Suprapubic skin (tissue), 4 donors: ENCODE results near the gene CCDC196. TPM values are rescaled to one million over a fixed set of nuclear protein-coding genes. Genes with fewer than 3 reads are reported as not detected.

ENCODE experiments used
- DNase-seq, 2 donors: peaks; one replicate each; pipeline ENCODE4 v3.0.0-alpha.2; 2019; ENCODE audit warnings: low spot score in 2 of 2
- H3K27ac ChIP-seq: fragments of 200-600 bp; sonication (generic); one replicate; pipeline ENCODE4 v1.5.1; 2019
- H3K27me3 ChIP-seq: fragments of 200-600 bp; sonication (generic); one replicate; pipeline ENCODE4 v1.5.1; 2019
- H3K36me3 ChIP-seq: fragments of 200-600 bp; sonication (generic); one replicate; pipeline ENCODE4 v1.5.1; 2019
- H3K4me1 ChIP-seq: fragments of 200-600 bp; sonication (generic); one replicate; pipeline ENCODE4 v1.5.1; 2019
- H3K4me3 ChIP-seq: fragments of 200-600 bp; sonication (generic); one replicate; pipeline ENCODE4 v1.5.1; 2019; ENCODE audit warnings: mild to moderate bottlenecking
- H3K9me3 ChIP-seq: fragments of 200-600 bp; sonication (generic); one replicate; pipeline ENCODE4 v1.5.1; 2019
- CTCF ChIP-seq, 2 donors: fragments of 200-600 bp in 1 of 2; fragments of 450-650 bp in 1 of 2; sonication (generic) in 1 of 2; IDR thresholded peaks; one replicate each; pipeline ENCODE4 v1.5.1; 2016 to 2019; ENCODE audit warnings: antibody characterized with exemption in 2 of 2, mild to moderate bottlenecking in 1 of 2, moderate library complexity in 1 of 2
- EP300 ChIP-seq: sonication (generic); formaldehyde crosslinking; IDR thresholded peaks from one replicate; pipeline ENCODE4 v1.6.1; 2017; ENCODE audit warnings: antibody characterized with exemption
- POLR2A ChIP-seq, 2 donors: fragments of 450-650 bp; IDR thresholded peaks; one replicate each; pipeline ENCODE4 v1.6.1; 2017; ENCODE audit warnings: antibody characterized with exemption in 2 of 2, mild to moderate bottlenecking in 2 of 2, moderate library complexity in 2 of 2
- POLR2AphosphoS5 ChIP-seq, 3 donors: sonication (generic); formaldehyde crosslinking; IDR thresholded peaks; one replicate each; pipeline ENCODE4 v1.6.1; 2017; ENCODE audit warnings: antibody characterized with exemption in 3 of 3
- WGBS: methylation state at CpG from one replicate; pipeline ENCODE4 v1.1.5; 2018; 5-methylcytosine and 5-hydroxymethylcytosine counted together
- total RNA-seq, 4 donors: library from RNA; depleted of rRNA; stranded (reverse); fragments of >200 nt; gene quantifications; one replicate each; pipeline ENCODE4 v1.1.0, GENCODE V29; 2016

CCDC196 gene
- total RNA-seq, 4 donors from 2014 or later, result not detected

- no peak for DNase-seq
- no peak for TF ChIP-seq POLR2A (IDR thresholded peaks at IDR 0.05)
- TF ChIP-seq CTCF (IDR thresholded peaks at IDR 0.05), result no peak
- no peak for TF ChIP-seq POLR2AphosphoS5 (IDR thresholded peaks at IDR 0.05)
- TF ChIP-seq EP300, result no peak
- Histone ChIP-seq H3K9me3 (no peaks in the 10 kb centered on the region), H3K27me3 (no peaks in the 10 kb centered on the region), H3K27ac (no peak overlapping the region), H3K4me1 (peaks cover 6% of the 10 kb centered on the region), H3K4me3 (no peak overlapping the region), H3K36me3 (no peaks in the 10 kb centered on the region)
Measured at GRCh38 chr14:66445936-66446335, 40.2 kb upstream of the CCDC196 start.

- no peaks in the 10 kb centered on the region for H3K36me3 ChIP-seq
- no peak overlapping the region for H3K4me3 ChIP-seq
- 47% methylated on average over 3 of the region's 3 CpGs for WGBS
- H3K27me3 ChIP-seq, result no peaks in the 10 kb centered on the region
- no peaks in the 10 kb centered on the region for H3K9me3 ChIP-seq
- no peak overlapping the region for H3K27ac ChIP-seq
- TF ChIP-seq POLR2A (IDR thresholded peaks at IDR 0.05), result no peak
- no peak for TF ChIP-seq EP300
- TF ChIP-seq POLR2AphosphoS5 (IDR thresholded peaks at IDR 0.05), result no peak
- TF ChIP-seq CTCF (IDR thresholded peaks at IDR 0.05), result no peak
- no peaks in the 10 kb centered on the region for H3K4me1 ChIP-seq
- no peak for DNase-seq
Measured at GRCh38 chr14:66453469-66453868, 32.7 kb upstream of the CCDC196 start.

GRCh38 chr14:66459603-66460002 lies 26.6 kb upstream of the CCDC196 start:
- Histone ChIP-seq H3K36me3 (no peaks in the 10 kb centered on the region), H3K9me3 (no peaks in the 10 kb centered on the region), H3K4me1 (no peaks in the 10 kb centered on the region), H3K27ac (no peak overlapping the region), H3K27me3 (no peaks in the 10 kb centered on the region), H3K4me3 (no peak overlapping the region)
- no peak for DNase-seq
- TF ChIP-seq CTCF (IDR thresholded peaks at IDR 0.05) (no peak), EP300 (no peak), POLR2AphosphoS5 (IDR thresholded peaks at IDR 0.05) (no peak)

GRCh38 chr14:66464261-66464660 lies 21.9 kb upstream of the CCDC196 start:
- no peak for DNase-seq
- no peaks in the 10 kb centered on the region for H3K27me3 ChIP-seq
- H3K36me3 ChIP-seq, result no peaks in the 10 kb centered on the region
- WGBS, result 95% methylated on average over 3 of the region's 3 CpGs
- no peaks in the 10 kb centered on the region for H3K4me1 ChIP-seq
- no peaks in the 10 kb centered on the region for H3K9me3 ChIP-seq
- H3K4me3 ChIP-seq, result no peak overlapping the region
- no peak overlapping the region for H3K27ac ChIP-seq
- no peak for TF ChIP-seq EP300
- TF ChIP-seq POLR2A (IDR thresholded peaks at IDR 0.05), result no peak
- TF ChIP-seq POLR2AphosphoS5 (IDR thresholded peaks at IDR 0.05), result no peak
- TF ChIP-seq CTCF (IDR thresholded peaks at IDR 0.05), result no peak

GRCh38 chr14:66468778-66469367 lies 17.3 kb upstream of the CCDC196 start:
- Histone ChIP-seq H3K36me3 (no peaks in the 10 kb centered on the region), H3K4me3 (no peak overlapping the region), H3K4me1 (no peaks in the 10 kb centered on the region), H3K27me3 (no peaks in the 10 kb centered on the region), H3K9me3 (peaks cover 4% of the 10 kb centered on the region), H3K27ac (no peak overlapping the region)
- TF ChIP-seq POLR2AphosphoS5 (IDR thresholded peaks at IDR 0.05), result no peak
- no peak for TF ChIP-seq EP300
- no peak for TF ChIP-seq CTCF (IDR thresholded peaks at IDR 0.05)
- TF ChIP-seq POLR2A (IDR thresholded peaks at IDR 0.05), result no peak
- WGBS, result 93% methylated on average over 2 of the region's 2 CpGs
- DNase-seq, result no peak
